ENCODE data around the gene TGOLN2.
"Not testable (repeated sequence)": the region's sequence is repeated elsewhere in the genome, so short reads cannot be mapped to it uniquely, and the experiment has no call there.

TGOLN2 gene

DNA sequence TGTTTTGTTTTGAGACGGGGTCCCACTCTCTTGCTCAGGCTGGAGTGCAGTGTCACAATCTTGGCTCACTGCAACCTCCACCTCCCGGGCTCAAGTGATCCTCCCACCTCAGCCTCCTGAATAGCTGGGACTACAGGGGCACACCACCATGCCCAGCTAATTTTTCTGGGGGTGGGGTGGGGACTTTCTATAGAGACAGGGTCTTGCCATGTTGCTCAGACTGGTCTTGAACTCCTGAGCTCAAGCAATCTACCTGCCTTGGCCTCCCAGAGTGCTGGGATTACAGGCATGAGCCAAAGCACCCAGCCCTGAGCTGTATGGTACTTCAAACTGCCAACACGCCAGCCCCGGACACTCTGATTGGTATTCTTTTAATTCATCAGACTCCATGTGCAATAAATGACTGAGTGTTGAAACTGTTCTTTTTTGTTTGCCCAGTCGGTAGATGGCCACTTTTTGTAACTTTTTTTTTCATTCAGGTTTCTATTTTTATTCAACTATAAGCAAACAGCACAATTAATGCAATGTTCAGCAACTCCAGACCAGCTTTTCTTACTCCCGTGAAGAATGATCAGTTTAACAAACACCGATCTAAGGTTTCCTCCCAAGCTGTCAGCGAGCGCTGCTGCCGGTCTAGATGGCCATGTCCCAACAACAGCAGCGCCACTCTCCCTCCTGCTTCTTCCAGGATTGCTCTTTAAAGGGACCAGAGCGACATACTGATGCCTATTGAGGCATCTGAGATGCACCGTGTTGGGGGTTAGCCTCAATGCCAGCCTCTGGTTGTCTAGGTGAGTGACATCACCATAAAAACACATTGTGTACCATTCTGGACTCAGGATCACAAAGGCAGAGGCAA, 12.5 kb upstream of the TGOLN2 start:
- no peak overlapping the region for H3K14ac ChIP-seq (ENCODE audit: low read length)
- WGBS, 2 donors (ENCODE audit: extremely low coverage in 2 of 2, insufficient read length in 2 of 2, insufficient replicate concordance in 1 of 2): no CpG with 5 or more reads among the region's 13 CpGs
- no peak overlapping the region for H4K91ac ChIP-seq (ENCODE audit: low read depth, low read length, poor library complexity)

GRCh38 chr2:85334928-85335327, 7.1 kb upstream of the TGOLN2 start:
- no peak overlapping the region for H3K4me3 ChIP-seq (ENCODE audit: low read length in 2 of 2)
- no peak overlapping the region for H3K4me2 ChIP-seq (ENCODE audit: insufficient read depth, low read length, poor library complexity, severe bottlenecking)

More for the DNA sequence above, 12.5 kb upstream of the TGOLN2 start:
- Histone ChIP-seq H3K36me3 (replicated peaks in 1 of 2; ENCODE audit: control insufficient read depth in 2 of 2, insufficient read depth in 2 of 2, low read length in 2 of 2) (peaks cover 3 to 11% of the 10 kb centered on the region in 2 donors), H3K4me3 (ENCODE audit: low read length in 2 of 2) (no peak overlapping the region), H3K79me1 (ENCODE audit: low read depth, low read length) (no peaks in the 10 kb centered on the region), H2BK120ac (ENCODE audit: low read depth, low read length) (no peak overlapping the region), H3K4me2 (ENCODE audit: insufficient read depth, low read length, poor library complexity, severe bottlenecking) (no peak overlapping the region), H3K27ac (replicated peaks; ENCODE audit: low read length) (no peak overlapping the region), H3K9me3 (replicated peaks in 1 of 2; ENCODE audit: control insufficient read depth in 2 of 2, insufficient read depth in 1 of 2, low read depth in 1 of 2, low read length in 2 of 2) (no peaks in the 10 kb centered on the region), H3K18ac (ENCODE audit: low read length) (no peak overlapping the region), H3K4me1 (ENCODE audit: control insufficient read depth in 2 of 2, insufficient read depth in 1 of 2, low read depth in 1 of 2, low read length in 2 of 2) (peaks cover 0 to 7% of the 10 kb centered on the region in 2 donors), H2BK5ac (ENCODE audit: low read length) (no peak overlapping the region), H3K23ac (ENCODE audit: low read depth, low read length, poor library complexity) (peak overlapping the region; percentile 80), H2AK5ac (ENCODE audit: low read depth, low read length) (no peak overlapping the region), H3K4ac (ENCODE audit: low read length) (no peak overlapping the region), H2BK12ac (ENCODE audit: low read length) (no peak overlapping the region), H2BK15ac (ENCODE audit: low read length) (no peak overlapping the region), H2AFZ (ENCODE audit: low read length) (no peak overlapping the region), H3K27me3 (ENCODE audit: control insufficient read depth in 3 of 3, insufficient read depth in 3 of 3, low read depth in 1 of 3, low read length in 3 of 3) (no peaks in the 10 kb centered on the region), H4K8ac (ENCODE audit: low read depth, low read length) (no peak overlapping the region), H3K9ac (ENCODE audit: low read depth, low read length, poor library complexity) (no peak overlapping the region)
- DNase-seq (ENCODE audit: low spot score): no peak

DNA sequence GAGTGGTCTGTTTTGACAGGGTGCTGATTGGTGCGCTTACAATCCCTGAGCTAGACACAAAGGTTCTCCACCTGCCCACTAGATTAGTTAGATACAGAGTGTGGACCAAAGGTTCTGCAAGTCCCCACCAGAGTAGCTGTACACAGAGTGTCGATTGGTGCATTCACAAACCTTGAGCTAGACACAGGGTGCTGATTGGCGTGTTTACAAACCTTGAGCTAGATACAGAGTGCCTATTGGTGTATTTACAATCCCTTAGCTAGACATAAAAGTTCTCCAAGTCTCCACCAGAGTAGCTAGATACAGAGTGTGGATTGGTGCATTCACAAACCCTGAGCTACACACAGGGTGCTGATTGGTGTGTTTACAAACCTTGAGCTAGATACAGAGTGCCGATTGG, 6.1 kb upstream of the TGOLN2 start:
- H2BK5ac ChIP-seq (ENCODE audit: low read length); H3K9ac ChIP-seq (ENCODE audit: low read depth, low read length, poor library complexity); H3K23ac ChIP-seq (ENCODE audit: low read depth, low read length, poor library complexity); H3K4ac ChIP-seq (ENCODE audit: low read length); H2AFZ ChIP-seq (ENCODE audit: low read length); H3K18ac ChIP-seq (ENCODE audit: low read length); H2AK5ac ChIP-seq (ENCODE audit: low read depth, low read length); H3K4me3 ChIP-seq (ENCODE audit: low read length in 2 of 2); H2BK15ac ChIP-seq (ENCODE audit: low read length); H3K36me3 ChIP-seq (replicated peaks in 1 of 2; ENCODE audit: control insufficient read depth in 2 of 2, insufficient read depth in 2 of 2, low read length in 2 of 2); H2BK12ac ChIP-seq (ENCODE audit: low read length); H2BK120ac ChIP-seq (ENCODE audit: low read depth, low read length); DNase-seq (ENCODE audit: low spot score); H3K27ac ChIP-seq (replicated peaks; ENCODE audit: low read length); H3K9me3 ChIP-seq (replicated peaks in 1 of 2; ENCODE audit: control insufficient read depth in 2 of 2, insufficient read depth in 1 of 2, low read depth in 1 of 2, low read length in 2 of 2); H3K4me1 ChIP-seq (ENCODE audit: control insufficient read depth in 2 of 2, insufficient read depth in 1 of 2, low read depth in 1 of 2, low read length in 2 of 2); H3K27me3 ChIP-seq (ENCODE audit: control insufficient read depth in 3 of 3, insufficient read depth in 3 of 3, low read depth in 1 of 3, low read length in 3 of 3); H3K79me1 ChIP-seq (ENCODE audit: low read depth, low read length); H3K14ac ChIP-seq (ENCODE audit: low read length); H4K8ac ChIP-seq (ENCODE audit: low read depth, low read length); H4K91ac ChIP-seq (ENCODE audit: low read depth, low read length, poor library complexity); H3K4me2 ChIP-seq (ENCODE audit: insufficient read depth, low read length, poor library complexity, severe bottlenecking): not testable (repeated sequence)
- no CpG with 5 or more reads among the region's 4 CpGs for WGBS, 2 donors (ENCODE audit: extremely low coverage in 2 of 2, insufficient read length in 2 of 2, insufficient replicate concordance in 1 of 2)

More at GRCh38 chr2:85334928-85335327, 7.1 kb upstream of the TGOLN2 start:
- no peak overlapping the region for H2AK5ac ChIP-seq (ENCODE audit: low read depth, low read length)
- H4K91ac ChIP-seq (ENCODE audit: low read depth, low read length, poor library complexity): no peak overlapping the region
- H2BK15ac ChIP-seq (ENCODE audit: low read length): no peak overlapping the region
- H3K36me3 ChIP-seq (replicated peaks in 1 of 2; ENCODE audit: control insufficient read depth in 2 of 2, insufficient read depth in 2 of 2, low read length in 2 of 2): no peaks in the 10 kb centered on the region
- no peaks in the 10 kb centered on the region for H3K9me3 ChIP-seq (replicated peaks in 1 of 2; ENCODE audit: control insufficient read depth in 2 of 2, insufficient read depth in 1 of 2, low read depth in 1 of 2, low read length in 2 of 2)
- WGBS, 2 donors (ENCODE audit: extremely low coverage in 2 of 2, insufficient read length in 2 of 2, insufficient replicate concordance in 1 of 2): no CpG with 5 or more reads among the region's 2 CpGs
- H3K79me1 ChIP-seq (ENCODE audit: low read depth, low read length): no peaks in the 10 kb centered on the region
- no peak overlapping the region for H3K18ac ChIP-seq (ENCODE audit: low read length)
- no peak overlapping the region for H2AFZ ChIP-seq (ENCODE audit: low read length)
- no peak overlapping the region for H3K14ac ChIP-seq (ENCODE audit: low read length)
- H3K4ac ChIP-seq (ENCODE audit: low read length): no peak overlapping the region
- H3K27me3 ChIP-seq (ENCODE audit: control insufficient read depth in 3 of 3, insufficient read depth in 3 of 3, low read depth in 1 of 3, low read length in 3 of 3): no peaks in the 10 kb centered on the region
- H3K23ac ChIP-seq (ENCODE audit: low read depth, low read length, poor library complexity): no peak overlapping the region
- no peak overlapping the region for H3K27ac ChIP-seq (replicated peaks; ENCODE audit: low read length)
- H2BK5ac ChIP-seq (ENCODE audit: low read length): no peak overlapping the region
- H2BK12ac ChIP-seq (ENCODE audit: low read length): no peak overlapping the region
- H3K9ac ChIP-seq (ENCODE audit: low read depth, low read length, poor library complexity): no peak overlapping the region
- H2BK120ac ChIP-seq (ENCODE audit: low read depth, low read length): no peak overlapping the region
- no peak for DNase-seq (ENCODE audit: low spot score)
- peaks cover 0 to 7% of the 10 kb centered on the region in 2 donors for H3K4me1 ChIP-seq (ENCODE audit: control insufficient read depth in 2 of 2, insufficient read depth in 1 of 2, low read depth in 1 of 2, low read length in 2 of 2)
- H4K8ac ChIP-seq (ENCODE audit: low read depth, low read length): no peak overlapping the region

DNA sequence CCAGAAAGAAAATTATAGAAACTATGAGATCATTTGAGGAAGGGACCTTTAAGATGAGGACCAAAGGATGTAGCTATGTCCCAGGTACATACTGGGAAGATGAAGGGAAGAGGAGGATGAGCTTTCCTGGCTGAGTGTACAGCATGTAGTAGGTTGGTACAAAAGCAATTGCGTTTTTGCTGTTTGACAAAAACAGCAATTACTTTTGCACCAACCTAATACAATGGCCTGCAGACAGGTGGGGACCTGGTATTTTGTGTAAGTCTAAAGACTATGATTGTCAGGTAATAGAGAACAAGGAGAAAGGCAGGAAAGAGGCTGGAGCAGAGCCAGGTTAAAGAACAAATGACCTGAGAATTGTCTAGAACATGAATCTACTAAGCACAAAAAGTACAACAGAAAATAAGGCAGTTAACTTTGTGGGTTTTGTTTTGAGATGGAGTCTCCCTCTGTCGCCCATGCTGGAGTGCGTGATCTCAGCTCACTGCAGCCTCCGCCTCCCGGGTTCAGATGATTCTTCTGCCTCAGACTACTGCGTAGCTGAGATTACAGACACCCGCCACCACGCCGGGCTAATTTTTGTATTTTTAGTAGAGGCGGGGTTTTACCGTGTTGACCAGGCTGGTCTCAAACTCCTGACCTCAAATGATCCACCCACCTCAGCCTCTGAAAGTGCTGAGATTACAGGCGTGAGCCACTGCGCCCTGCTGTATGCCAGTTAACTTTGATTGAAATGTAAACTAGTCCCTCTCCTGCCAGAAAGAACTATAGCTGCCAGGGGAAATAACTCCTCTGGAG, 3.2 kb upstream of the TGOLN2 start:
- Histone ChIP-seq H2BK120ac (ENCODE audit: low read depth, low read length) (no peak overlapping the region), H4K8ac (ENCODE audit: low read depth, low read length) (no peak overlapping the region), H3K27ac (replicated peaks; ENCODE audit: low read length) (no peak overlapping the region), H4K91ac (ENCODE audit: low read depth, low read length, poor library complexity) (no peak overlapping the region), H2BK15ac (ENCODE audit: low read length) (no peak overlapping the region), H3K18ac (ENCODE audit: low read length) (no peak overlapping the region), H3K14ac (ENCODE audit: low read length) (no peak overlapping the region), H3K4me1 (ENCODE audit: control insufficient read depth in 2 of 2, insufficient read depth in 1 of 2, low read depth in 1 of 2, low read length in 2 of 2) (peaks cover 10 to 13% of the 10 kb centered on the region in 2 donors), H3K4ac (ENCODE audit: low read length) (no peak overlapping the region), H3K9me3 (replicated peaks in 1 of 2; ENCODE audit: control insufficient read depth in 2 of 2, insufficient read depth in 1 of 2, low read depth in 1 of 2, low read length in 2 of 2) (no peaks in the 10 kb centered on the region), H2BK12ac (ENCODE audit: low read length) (no peak overlapping the region), H3K23ac (ENCODE audit: low read depth, low read length, poor library complexity) (no peak overlapping the region), H3K4me2 (ENCODE audit: insufficient read depth, low read length, poor library complexity, severe bottlenecking) (no peak overlapping the region), H3K79me1 (ENCODE audit: low read depth, low read length) (peaks cover 8% of the 10 kb centered on the region), H2AFZ (ENCODE audit: low read length) (no peak overlapping the region), H3K9ac (ENCODE audit: low read depth, low read length, poor library complexity) (no peak overlapping the region), H3K27me3 (ENCODE audit: control insufficient read depth in 3 of 3, insufficient read depth in 3 of 3, low read depth in 1 of 3, low read length in 3 of 3) (no peaks in the 10 kb centered on the region), H2AK5ac (ENCODE audit: low read depth, low read length) (no peak overlapping the region), H3K36me3 (replicated peaks in 1 of 2; ENCODE audit: control insufficient read depth in 2 of 2, insufficient read depth in 2 of 2, low read length in 2 of 2) (peaks cover 3 to 11% of the 10 kb centered on the region in 2 donors), H2BK5ac (ENCODE audit: low read length) (no peak overlapping the region), H3K4me3 (ENCODE audit: low read length in 2 of 2) (no peak overlapping the region)
- no CpG with 5 or more reads among the region's 13 CpGs for WGBS, 2 donors (ENCODE audit: extremely low coverage in 2 of 2, insufficient read length in 2 of 2, insufficient replicate concordance in 1 of 2)
- DNase-seq (ENCODE audit: low spot score): no peak
